ENCODE results near the gene OR4K14.
"Not testable (repeated sequence)": the region's sequence is repeated elsewhere in the genome, so short reads cannot be mapped to it uniquely, and the experiment has no call there.

- TF ChIP-seq CTCF (IDR thresholded peaks at IDR 0.05; ENCODE audit: insufficient read depth, low read depth, low read length); EZH2 (IDR thresholded peaks at IDR 0.05; ENCODE audit: insufficient read depth, low read length): not testable (repeated sequence)
These were observed 49.4 kb downstream of the OR4K14 start for GRCh38 chr14:19969735-19970134.
